ENCODE data around the gene EFCAB12.
"Not testable (repeated sequence)": the region's sequence is repeated elsewhere in the genome, so short reads cannot be mapped to it uniquely, and the experiment has no call there.

EFCAB12 gene

GRCh38 chr3:129391583-129391982 lies 36.9 kb downstream of the EFCAB12 start:
- not testable (repeated sequence) for DNase-seq

DNA sequence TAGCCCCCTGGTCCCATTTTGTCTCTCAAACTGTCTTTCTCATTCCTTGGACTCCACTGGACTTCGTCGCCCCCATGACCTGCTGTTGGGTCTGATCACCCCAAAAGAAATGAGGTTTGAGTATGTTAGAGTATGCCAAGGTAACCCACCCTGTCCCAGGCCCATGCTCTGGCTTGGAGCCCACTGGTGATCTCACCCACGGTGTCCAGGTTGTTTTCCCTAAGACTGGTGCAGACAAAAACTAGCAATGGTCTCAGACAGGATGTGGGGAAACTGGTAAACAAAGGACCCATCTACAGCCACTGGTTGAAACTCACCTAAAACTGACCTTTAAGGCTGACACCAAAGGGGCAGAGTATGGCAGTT lies 38.9 kb downstream of the EFCAB12 start:
- no peak for DNase-seq

- not testable (repeated sequence) for DNase-seq
Measured at GRCh38 chr3:129388791-129389571, 39.5 kb downstream of the EFCAB12 start.

DNA sequence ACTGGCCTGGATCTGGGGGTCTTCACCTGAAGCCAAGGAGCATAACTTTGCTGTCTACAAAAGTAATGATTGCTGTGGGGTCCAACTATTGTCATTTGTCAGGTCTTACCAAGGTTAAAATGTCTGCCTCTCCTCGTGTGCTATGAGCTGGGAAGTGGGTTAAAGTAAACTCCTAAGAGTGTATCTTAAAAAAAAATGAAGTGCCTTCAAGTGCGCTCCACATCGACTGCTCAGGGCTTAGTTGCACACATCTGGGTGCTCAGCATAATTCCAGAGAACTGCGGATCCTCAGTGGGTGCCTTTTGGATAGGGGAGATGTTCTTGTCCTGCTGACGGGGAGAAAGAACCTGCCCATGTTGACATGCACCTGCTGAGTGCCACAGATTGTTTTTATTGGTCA lies 40.9 kb downstream of the EFCAB12 start:
- DNase-seq: no peak

GRCh38 chr3:129386984-129387383 lies 41.5 kb downstream of the EFCAB12 start:
- DNase-seq: no peak

- DNase-seq: not testable (repeated sequence)
Measured at GRCh38 chr3:129385507-129385906, 42.9 kb downstream of the EFCAB12 start.

DNA sequence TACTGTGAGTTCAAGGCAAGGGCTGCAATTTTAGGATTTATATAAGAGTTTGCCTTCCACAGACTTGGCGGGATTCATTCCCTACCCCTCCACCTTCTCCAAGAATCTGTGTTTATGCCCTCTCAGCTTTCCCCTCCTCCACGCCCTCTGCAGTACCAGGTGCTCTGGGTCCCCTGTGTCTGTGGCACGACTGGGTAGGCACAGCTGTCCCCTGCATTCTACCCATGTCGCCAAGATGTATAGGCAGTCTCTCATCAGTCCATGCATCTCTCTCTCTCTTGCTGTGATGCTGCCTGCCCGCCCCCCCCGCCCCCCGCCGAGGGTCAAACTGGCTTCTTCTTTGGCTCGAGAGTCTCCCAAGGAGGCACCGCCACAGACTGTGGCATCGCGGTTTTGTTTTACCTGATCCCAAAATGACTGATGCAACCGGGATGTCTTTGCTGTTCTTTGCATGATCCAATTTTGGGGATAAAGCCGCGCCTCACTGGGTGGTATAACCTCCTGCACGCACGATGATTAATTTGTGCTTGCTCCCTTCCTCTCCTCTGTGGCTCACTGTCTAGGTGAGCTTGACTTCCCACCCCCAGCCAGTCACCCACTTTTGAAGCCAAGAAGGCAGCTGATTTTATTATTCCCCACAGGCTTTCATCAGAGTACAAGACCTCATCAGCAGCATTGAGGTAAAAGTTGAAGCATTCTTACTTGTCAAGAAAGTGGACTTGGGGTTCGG lies 43.7 kb downstream of the EFCAB12 start:
- no peak for DNase-seq

GRCh38 chr3:129384103-129384502 lies 44.3 kb downstream of the EFCAB12 start:
- DNase-seq: not testable (repeated sequence)

DNA sequence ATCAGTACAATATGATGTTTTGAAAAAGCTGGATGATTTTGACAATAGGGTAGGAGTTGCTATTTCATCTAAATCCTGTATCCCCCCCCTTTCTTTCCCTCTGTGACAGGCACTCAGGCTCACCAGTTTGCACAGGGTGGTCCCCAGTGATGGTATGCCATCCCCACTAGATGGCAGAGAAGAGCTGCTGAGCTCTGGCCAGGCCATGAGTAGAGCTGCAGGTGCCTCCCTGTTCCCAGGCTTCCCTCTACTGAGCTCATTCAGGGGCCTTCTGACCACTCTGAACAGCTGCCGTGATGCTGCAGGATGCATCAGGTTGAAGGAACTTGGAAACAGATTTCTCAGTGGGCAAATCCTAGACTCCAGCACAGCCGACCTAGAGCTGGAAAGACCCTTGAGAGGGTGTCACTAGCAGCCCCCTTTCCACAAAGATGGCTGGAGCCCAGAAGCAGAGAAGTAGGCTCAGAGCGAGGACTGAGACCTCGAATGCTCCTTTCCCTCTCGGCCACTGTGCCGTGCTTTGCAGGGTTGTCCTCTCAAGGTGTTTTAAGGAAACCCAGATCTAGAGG lies 45.1 kb downstream of the EFCAB12 start:
- peak; percentile 71 for DNase-seq

- no peak for DNase-seq
Measured at GRCh38 chr3:129382366-129382765, 46.1 kb downstream of the EFCAB12 start.

GRCh38 chr3:129379582-129380358 lies 48.7 kb downstream of the EFCAB12 start:
- DNase-seq: no peak

DNA sequence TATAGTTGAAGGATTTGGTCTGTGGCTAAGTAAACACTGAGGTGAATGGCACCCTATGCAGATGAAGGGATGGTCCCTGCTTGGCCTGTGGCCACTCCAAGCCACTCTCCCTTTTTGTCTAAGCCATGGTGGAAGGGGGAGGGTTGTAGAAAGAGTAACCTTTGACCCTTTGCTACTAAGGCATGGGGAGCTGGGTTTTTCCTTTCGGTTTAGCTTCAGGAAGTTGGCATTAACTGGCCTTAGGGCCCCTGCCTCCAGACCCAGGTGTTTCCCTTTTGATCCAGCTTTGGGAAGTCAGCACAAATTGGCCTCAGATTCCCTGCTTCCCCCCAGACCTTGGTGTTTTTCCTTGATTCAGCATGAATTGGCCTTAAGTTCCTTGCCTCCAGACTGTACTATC lies 49.5 kb downstream of the EFCAB12 start:
- no peak for DNase-seq

DNA sequence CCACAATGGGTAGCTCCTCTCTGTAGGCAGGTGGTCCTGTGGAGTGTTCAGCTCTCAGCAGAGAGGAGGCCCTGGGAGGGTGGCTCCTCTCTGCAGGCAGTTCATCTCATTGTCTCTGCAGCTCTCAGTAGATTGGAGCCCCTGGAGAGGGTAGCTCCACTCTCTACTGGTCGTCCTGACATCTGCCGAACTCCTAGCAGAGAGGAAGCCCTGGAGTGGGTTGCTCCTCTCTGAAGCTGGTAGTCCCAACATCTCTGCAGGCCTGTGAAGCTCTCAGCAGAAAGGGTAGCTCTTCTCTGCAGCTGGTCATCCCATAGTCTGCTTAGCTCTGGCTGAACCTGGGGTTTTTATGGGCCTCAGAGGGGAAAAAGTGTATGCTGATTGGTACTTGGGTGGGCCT lies 50.8 kb downstream of the EFCAB12 start:
- no peak for DNase-seq

GRCh38 chr3:129375099-129375498 lies 53.3 kb downstream of the EFCAB12 start:
- no peak for DNase-seq

GRCh38 chr3:129371041-129371826 lies 57.2 kb downstream of the EFCAB12 start:
- no peak for DNase-seq

DNA sequence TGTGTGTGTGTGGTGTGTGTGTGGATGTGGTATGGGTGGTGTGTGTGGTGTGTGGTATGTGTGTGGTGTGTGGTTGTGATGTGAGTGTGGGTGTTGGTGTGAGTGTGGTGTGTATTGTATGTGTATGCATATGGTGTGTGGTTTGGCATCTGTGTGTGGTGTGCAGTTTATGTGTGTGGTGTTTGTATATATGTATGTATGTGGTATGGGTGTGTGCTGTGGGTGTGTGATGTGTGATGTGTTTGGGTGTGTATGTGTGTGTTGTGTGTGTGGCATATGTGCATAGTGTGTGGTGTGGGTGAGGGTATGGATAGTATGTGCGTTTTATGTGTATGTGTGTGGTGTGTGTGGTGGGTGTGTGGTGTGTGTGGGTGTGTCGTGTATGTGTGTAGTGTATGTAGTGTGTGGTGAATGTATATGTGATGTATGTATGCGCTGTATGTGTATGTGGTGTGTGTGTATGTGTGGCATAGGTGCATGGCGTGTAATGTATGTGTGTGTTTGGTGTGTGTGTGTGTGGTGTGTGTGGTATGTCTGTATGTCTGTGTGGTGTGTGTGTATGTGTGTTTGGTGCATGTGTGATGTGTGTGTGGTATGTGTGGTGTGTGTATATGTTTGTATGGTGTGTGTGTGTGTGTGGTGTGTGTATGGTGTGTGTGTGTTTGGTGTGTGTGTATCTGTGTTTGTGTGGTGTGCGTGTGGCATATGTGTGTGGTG lies 58.0 kb downstream of the EFCAB12 start:
- DNase-seq: no peak

DNA sequence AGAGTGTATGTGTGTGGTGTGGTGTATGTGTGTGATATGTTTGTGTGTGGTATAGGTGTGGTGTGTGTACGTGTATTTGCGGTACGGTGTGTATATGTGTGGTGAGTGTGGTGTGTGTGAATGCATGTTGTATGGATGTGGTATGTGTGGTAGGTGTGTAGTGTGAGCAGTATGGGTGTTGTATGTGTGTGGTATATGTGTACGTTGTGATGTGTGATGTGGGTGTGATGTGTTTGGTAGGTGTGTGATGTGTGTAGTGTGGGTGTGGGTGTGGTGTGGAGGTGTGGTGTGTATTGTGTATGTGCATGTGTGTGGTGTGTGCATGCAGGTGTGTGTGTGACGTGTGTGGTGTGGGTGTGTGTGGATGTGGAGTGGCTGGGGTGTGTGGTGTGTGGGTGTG lies 58.7 kb downstream of the EFCAB12 start:
- no peak for DNase-seq

DNA sequence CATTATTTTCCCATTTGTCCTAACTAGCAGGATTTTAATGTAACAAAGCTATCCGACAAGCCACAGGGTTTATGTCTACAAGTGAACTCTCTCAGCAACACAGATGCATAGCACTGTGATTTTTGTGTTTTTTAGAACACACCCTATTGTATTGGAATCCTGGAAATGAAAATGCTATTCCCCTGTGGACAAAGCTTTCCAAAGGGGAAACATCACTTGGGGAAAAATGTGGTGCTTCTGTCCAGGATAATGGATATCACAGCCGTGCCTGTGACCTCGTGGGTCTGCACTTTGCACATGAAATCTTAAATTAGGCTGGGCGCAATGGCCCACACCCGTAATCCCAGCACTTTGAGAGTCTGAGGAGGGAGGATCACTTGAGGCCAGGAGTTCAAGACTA lies 60.6 kb downstream of the EFCAB12 start:
- DNase-seq: no peak

DNA sequence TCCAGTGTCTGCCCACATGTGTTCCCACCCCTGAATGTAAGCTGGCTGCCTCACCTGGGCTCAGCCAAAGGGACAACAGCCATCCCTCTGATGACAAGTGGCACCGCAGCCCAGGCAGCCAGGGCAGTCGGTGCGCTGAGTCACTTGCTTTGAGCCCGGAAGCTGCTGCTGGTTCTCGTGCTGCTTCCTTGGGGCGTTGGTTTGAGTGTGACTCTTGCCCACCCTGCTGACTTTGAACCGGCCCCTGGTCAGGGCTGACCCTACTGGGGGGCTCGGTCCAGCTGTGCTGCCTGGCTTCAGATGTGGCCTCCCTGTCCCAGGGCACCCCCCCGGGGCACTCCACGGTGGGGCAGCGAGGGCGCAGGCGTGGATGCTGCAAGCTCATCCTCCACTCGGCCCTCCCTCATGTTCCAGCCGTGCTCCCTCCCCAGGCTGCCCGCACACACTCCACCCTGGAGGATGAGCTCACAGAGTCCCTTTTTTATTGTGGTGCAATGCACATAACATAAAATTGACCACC lies 62.1 kb downstream of the EFCAB12 start:
- DNase-seq: no peak

DNA sequence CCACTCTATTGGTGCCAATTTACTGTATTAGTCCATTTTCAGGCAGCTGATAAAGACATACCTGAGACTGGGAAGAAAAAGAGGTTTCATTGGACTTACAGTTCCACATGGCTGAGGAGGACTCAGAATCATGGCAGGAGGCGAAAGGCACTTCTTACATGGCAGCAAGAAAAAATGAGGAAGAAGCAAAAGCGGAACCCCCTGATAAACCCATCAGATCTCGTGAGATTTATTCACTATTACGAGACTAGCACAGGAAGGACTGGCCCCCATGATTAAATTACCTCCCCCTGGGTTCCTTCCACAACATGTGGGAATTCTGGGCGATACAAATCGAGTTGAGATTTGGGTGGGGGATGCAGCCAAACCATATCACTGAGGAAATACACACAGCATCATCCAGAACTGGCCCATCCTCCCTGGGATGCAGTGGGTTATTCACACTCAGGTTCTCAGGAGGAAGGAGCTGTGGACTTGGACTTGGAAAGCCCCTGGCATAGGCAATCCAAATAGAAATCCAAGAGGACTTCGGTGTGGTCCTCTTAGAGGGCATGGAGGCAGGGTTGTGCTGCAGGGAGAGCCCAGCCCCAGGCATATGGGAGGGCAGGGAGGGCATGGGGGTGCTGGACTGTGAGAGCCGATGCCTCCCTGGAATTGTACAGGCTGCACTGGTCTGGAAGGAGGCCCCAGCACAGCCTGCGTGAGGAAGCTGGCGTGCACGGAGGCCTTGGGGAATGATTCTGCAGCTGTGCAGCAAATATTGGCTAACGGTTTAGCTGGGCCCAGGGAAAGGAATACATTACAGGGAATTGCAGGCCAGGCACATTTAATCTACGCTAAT lies 62.9 kb downstream of the EFCAB12 start:
- no peak for DNase-seq

DNA sequence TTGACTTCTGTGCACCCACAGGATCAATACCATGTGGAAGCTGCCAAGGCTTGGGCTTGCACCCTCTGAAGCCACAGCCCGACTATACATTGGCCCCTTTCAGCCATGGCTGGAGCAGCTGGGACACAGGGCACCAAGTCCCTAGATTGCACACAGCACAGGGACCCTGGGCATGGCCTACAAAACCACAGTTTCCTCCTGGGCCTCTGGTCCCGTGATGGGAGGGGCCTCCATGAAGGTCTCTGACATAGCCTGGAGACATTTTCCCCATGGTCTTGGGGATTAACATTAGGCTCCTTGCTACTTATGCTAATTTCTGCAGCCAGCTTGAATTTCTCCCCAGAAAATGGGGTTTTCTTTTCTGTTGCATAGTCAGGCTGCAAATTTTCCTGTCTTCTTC lies 63.6 kb downstream of the EFCAB12 start:
- not testable (repeated sequence) for DNase-seq

All from activated CD8-positive, alpha-beta memory T cell treated with anti-CD3 and anti-CD28 coated beads for 24 hours (primary cell).